Measurements from ENCODE around the gene ALDH3A1. TPM values are rescaled to one million over a fixed set of nuclear protein-coding genes. Genes with fewer than 3 reads are reported as not detected.

ALDH3A1 gene
- total RNA-seq, 3 donors from 2014 or later (not counting 1 experiment from before 2014, with no cell fraction given) = not detected

DNA sequence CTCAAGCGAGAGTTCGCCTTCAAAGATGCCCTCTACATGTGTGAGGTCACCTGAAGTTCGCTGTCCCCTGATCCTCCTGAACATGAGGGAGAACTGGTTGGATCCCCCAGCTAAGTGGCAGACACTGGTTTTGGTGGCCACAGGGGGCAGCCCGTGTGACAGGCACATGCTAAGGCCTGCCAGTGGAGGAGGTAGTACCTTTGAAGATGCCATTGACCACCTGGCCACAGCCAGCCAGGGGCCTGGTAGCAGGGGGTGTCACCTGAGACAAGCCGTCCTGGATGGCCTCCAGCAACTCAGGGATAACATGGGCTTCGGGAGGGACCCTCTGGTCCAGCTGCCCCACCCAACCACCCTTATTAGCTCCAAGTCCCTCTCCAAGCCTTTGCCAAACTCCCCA is 7.3 kb upstream of the ALDH3A1 start:
- Mint-ChIP-seq H3K4me1 (no peaks in the 10 kb centered on the region), H3K27ac (no peak overlapping the region), H3K4me3 (no peak overlapping the region), H3K9me3 (no peaks in the 10 kb centered on the region), H3K27me3 (ENCODE audit: low read depth in 2 of 2) (peaks cover 2 to 23% of the 10 kb centered on the region in 2 donors), H3K36me3 (no peaks in the 10 kb centered on the region)
- Histone ChIP-seq H3K9me3 (ENCODE audit: control insufficient read depth, insufficient read depth, low read length) (no peaks in the 10 kb centered on the region), H3K4me3 (ENCODE audit: low read length) (no peak overlapping the region), H3K27me3 (ENCODE audit: control insufficient read depth, insufficient read depth, low read length) (peaks cover 2% of the 10 kb centered on the region), H3K27ac (ENCODE audit: low read length) (no peak overlapping the region), H3K4me1 (ENCODE audit: control insufficient read depth, insufficient read depth, low read length) (no peaks in the 10 kb centered on the region), H3K36me3 (ENCODE audit: control insufficient read depth, insufficient read depth, low read length) (no peaks in the 10 kb centered on the region)
- WGBS (ENCODE audit: insufficient coverage) = 90% methylated on average over 6 of the region's 6 CpGs
- no peak for TF ChIP-seq CTCF (IDR thresholded peaks at IDR 0.05)
- DNase-seq = no peak
- no peak for ATAC-seq
- intact Hi-C loops (cut with micrococcal nuclease) = no loop called here

GRCh38 chr17:19753661-19754463 is 5.8 kb upstream of the ALDH3A1 start:
- no peak for DNase-seq
- H3K27me3 ChIP-seq (ENCODE audit: control insufficient read depth, insufficient read depth, low read length) = peaks cover 2% of the 10 kb centered on the region
- no peak for ATAC-seq
- WGBS (ENCODE audit: insufficient coverage) = 87% methylated on average over 11 of the region's 12 CpGs
- TF ChIP-seq CTCF (IDR thresholded peaks at IDR 0.05) = no peak
- intact Hi-C loops (cut with micrococcal nuclease) = no loop called here
- Mint-ChIP-seq H3K9me3 (no peaks in the 10 kb centered on the region), H3K4me3 (no peak overlapping the region), H3K27ac (no peak overlapping the region), H3K36me3 (no peaks in the 10 kb centered on the region), H3K4me1 (no peaks in the 10 kb centered on the region), H3K27me3 (ENCODE audit: low read depth in 2 of 2) (peaks cover 0 to 19% of the 10 kb centered on the region in 2 donors)
- no peak overlapping the region for H3K4me3 ChIP-seq (ENCODE audit: low read length)
- H3K36me3 ChIP-seq (ENCODE audit: control insufficient read depth, insufficient read depth, low read length) = no peaks in the 10 kb centered on the region
- H3K4me1 ChIP-seq (ENCODE audit: control insufficient read depth, insufficient read depth, low read length) = no peaks in the 10 kb centered on the region
- H3K27ac ChIP-seq (ENCODE audit: low read length) = no peak overlapping the region
- no peaks in the 10 kb centered on the region for H3K9me3 ChIP-seq (ENCODE audit: control insufficient read depth, insufficient read depth, low read length)

GRCh38 chr17:19753051-19753509 is 5.0 kb upstream of the ALDH3A1 start:
- ATAC-seq = peak in 2 of 3 donors; percentile 24 to 35
- H3K9me3 ChIP-seq (ENCODE audit: control insufficient read depth, insufficient read depth, low read length) = no peaks in the 10 kb centered on the region
- Mint-ChIP-seq H3K4me1 (no peaks in the 10 kb centered on the region), H3K9me3 (no peaks in the 10 kb centered on the region), H3K27me3 (ENCODE audit: low read depth in 2 of 2) (peaks cover 0 to 19% of the 10 kb centered on the region in 2 donors), H3K36me3 (no peaks in the 10 kb centered on the region), H3K4me3 (no peak overlapping the region), H3K27ac (no peak overlapping the region)
- H3K36me3 ChIP-seq (ENCODE audit: control insufficient read depth, insufficient read depth, low read length) = no peaks in the 10 kb centered on the region
- DNase-seq = no peak
- WGBS (ENCODE audit: insufficient coverage) = 35% methylated on average over 12 of the region's 12 CpGs
- H3K27me3 ChIP-seq (ENCODE audit: control insufficient read depth, insufficient read depth, low read length) = peaks cover 2% of the 10 kb centered on the region
- H3K4me3 ChIP-seq (ENCODE audit: low read length) = no peak overlapping the region
- intact Hi-C loops (cut with micrococcal nuclease) = no loop called here
- TF ChIP-seq CTCF (IDR thresholded peaks at IDR 0.05) = no peak
- H3K4me1 ChIP-seq (ENCODE audit: control insufficient read depth, insufficient read depth, low read length) = no peaks in the 10 kb centered on the region
- no peak overlapping the region for H3K27ac ChIP-seq (ENCODE audit: low read length)
